ENCODE data around the gene LRP1. TPM values are rescaled to one million over a fixed set of nuclear protein-coding genes. Genes with fewer than 3 reads are reported as not detected.

LRP1 gene
- total and polyA plus RNA-seq, 8 donors = 12.2 to 89.4 (median 24.1) TPM

- WGBS, 2 donors = 69 to 79% methylated on average over 21 of the region's 21 CpGs
- H3K27ac ChIP-seq = no peak overlapping the region
Observed at GRCh38 chr12:57187222-57188089, 59.2 kb downstream of the LRP1 start.

GRCh38 chr12:57188090-57188425, 59.8 kb downstream of the LRP1 start:
- Histone ChIP-seq H3K27ac (no peak overlapping the region), H3K4me3 (no peak overlapping the region), H3K4me1 (no peaks in the 10 kb centered on the region), H3K9me3 (no peaks in the 10 kb centered on the region), H3K27me3 (no peaks in the 10 kb centered on the region), H3K36me3 (no peaks in the 10 kb centered on the region)
- no peak for DNase-seq
- TF ChIP-seq CTCF (IDR thresholded peaks at IDR 0.05) = no peak
- no peak for FAIRE-seq
- intact Hi-C loops (cut with DNase I) = no loop called here
- 77 to 88% methylated on average over 8 of the region's 8 CpGs for WGBS, 2 donors
- ATAC-seq = no peak

More at GRCh38 chr12:57187222-57188089, 59.2 kb downstream of the LRP1 start:
- Histone ChIP-seq H3K9me3 (no peaks in the 10 kb centered on the region), H3K27me3 (no peaks in the 10 kb centered on the region), H3K4me3 (no peak overlapping the region), H3K4me1 (no peaks in the 10 kb centered on the region), H3K36me3 (no peaks in the 10 kb centered on the region)
- intact Hi-C loops (cut with DNase I) = no loop called here
- DNase-seq (no peak), FAIRE-seq (no peak), ATAC-seq (no peak)
- TF ChIP-seq CTCF (IDR thresholded peaks at IDR 0.05) = no peak

- 88 to 90% methylated on average over 6 of the region's 6 CpGs for WGBS, 2 donors
- ATAC-seq = no peak
Observed at GRCh38 chr12:57190037-57190436, 61.8 kb downstream of the LRP1 start.

GRCh38 chr12:57190821-57191220, 62.5 kb downstream of the LRP1 start:
- TF ChIP-seq CTCF (IDR thresholded peaks at IDR 0.05) = no peak
- H3K27ac ChIP-seq = no peak overlapping the region
- intact Hi-C loops (cut with DNase I) = no loop called here
- no peaks in the 10 kb centered on the region for H3K9me3 ChIP-seq
- no peak for FAIRE-seq
- H3K36me3 ChIP-seq = no peaks in the 10 kb centered on the region
- no peak overlapping the region for H3K4me3 ChIP-seq
- no peak for DNase-seq
- H3K4me1 ChIP-seq = no peaks in the 10 kb centered on the region
- no peak for ATAC-seq
- H3K27me3 ChIP-seq = no peaks in the 10 kb centered on the region
- 97% methylated on average over 23 of the region's 23 CpGs for WGBS, 2 donors

More at GRCh38 chr12:57190037-57190436, 61.8 kb downstream of the LRP1 start:
- Histone ChIP-seq H3K4me3 (no peak overlapping the region), H3K27ac (no peak overlapping the region), H3K4me1 (no peaks in the 10 kb centered on the region), H3K27me3 (no peaks in the 10 kb centered on the region), H3K9me3 (no peaks in the 10 kb centered on the region), H3K36me3 (no peaks in the 10 kb centered on the region)
- no peak for TF ChIP-seq CTCF (IDR thresholded peaks at IDR 0.05)
- FAIRE-seq (no peak), DNase-seq (no peak)
- intact Hi-C loops (cut with DNase I) = no loop called here

GRCh38 chr12:57191410-57191809, 63.1 kb downstream of the LRP1 start:
- Histone ChIP-seq H3K4me3 (no peak overlapping the region), H3K4me1 (no peaks in the 10 kb centered on the region), H3K27me3 (no peaks in the 10 kb centered on the region), H3K36me3 (no peaks in the 10 kb centered on the region), H3K27ac (no peak overlapping the region), H3K9me3 (no peaks in the 10 kb centered on the region)
- DNase-seq = no peak
- no peak for TF ChIP-seq CTCF (IDR thresholded peaks at IDR 0.05)
- 94% methylated on average over 11 of the region's 11 CpGs for WGBS, 2 donors
- ATAC-seq = no peak
- intact Hi-C loops (cut with DNase I) = no loop called here
- FAIRE-seq = no peak

All from pancreas (tissue), 10 donors.